CD8-positive, alpha-beta memory T cell (primary cell): ENCODE data around the gene CCL24. TPM values are rescaled to one million over a fixed set of nuclear protein-coding genes. Genes with fewer than 3 reads are reported as not detected.
"Not testable (repeated sequence)": the region's sequence is repeated elsewhere in the genome, so short reads cannot be mapped to it uniquely, and the experiment has no call there.

Source experiments
- CTCF ChIA-PET: fragments of 350-600 bp; sonication (Branson Sonifier 250); formaldehyde crosslinking; loops from one replicate; lab custom pipeline; 2021; ENCODE audit warnings: antibody characterized with exemption; lab: Charles Lee
- POLR2A ChIA-PET: fragments of 350-600 bp; sonication (Branson Sonifier 250); formaldehyde crosslinking; loops from one replicate; lab custom pipeline; 2021; ENCODE audit warnings: antibody characterized with exemption; lab: Charles Lee
- DNase-seq, 5 donors: peaks; one replicate each; pipeline versions ENCODE4 v3.0.0 to v3.0.0-alpha.2; 2020 to 2022; ENCODE audit warnings: mixed read lengths in 1 of 5
- H3K27ac ChIP-seq: one replicate; pipeline ENCODE4 v1.7.0; 2013; ENCODE audit warnings: low read depth, mild to moderate bottlenecking, low read length, moderate library complexity
- H3K27me3 ChIP-seq: 2 replicates; pipeline ENCODE4 v1.7.0; 2013; ENCODE audit warnings: low read length, mild to moderate bottlenecking; ENCODE audit not compliant: insufficient read depth, poor library complexity, severe bottlenecking
- H3K36me3 ChIP-seq: 2 replicates; pipeline ENCODE4 v1.7.0; 2013; ENCODE audit warnings: mild to moderate bottlenecking, low read length, moderate library complexity; ENCODE audit not compliant: insufficient read depth
- H3K4me1 ChIP-seq: 2 replicates; pipeline ENCODE4 v1.7.0; 2013; ENCODE audit warnings: mild to moderate bottlenecking, low read length, moderate library complexity; ENCODE audit not compliant: insufficient read depth
- H3K4me3 ChIP-seq: 2 replicates; pipeline ENCODE4 v1.7.0; 2013; ENCODE audit warnings: mild to moderate bottlenecking, low read length
- H3K9me3 ChIP-seq: 2 replicates; pipeline ENCODE4 v1.7.0; 2013; ENCODE audit warnings: mild to moderate bottlenecking, low read length
- H3K27ac Mint-ChIP-seq, 8 donors: one replicate each; pipeline ENCODE4 v1.8.0; 2020 to 2021; ENCODE audit warnings: mixed read lengths in 8 of 8, mild to moderate bottlenecking in 6 of 8, inconsistent platforms in 3 of 8, moderate library complexity in 3 of 8
- H3K27me3 Mint-ChIP-seq, 2 donors: one replicate each; pipeline ENCODE4 v1.8.0; 2020 to 2021; ENCODE audit warnings: mixed read lengths in 2 of 2, mild to moderate bottlenecking in 1 of 2, moderate library complexity in 1 of 2
- H3K36me3 Mint-ChIP-seq, 3 donors: one replicate each; pipeline ENCODE4 v1.8.0; 2020 to 2021; ENCODE audit warnings: mixed read lengths in 3 of 3, inconsistent platforms in 1 of 3, mild to moderate bottlenecking in 1 of 3
- H3K4me1 Mint-ChIP-seq, 3 donors: one replicate each; pipeline ENCODE4 v1.8.0; 2020 to 2021; ENCODE audit warnings: mixed read lengths in 3 of 3, inconsistent platforms in 1 of 3, mild to moderate bottlenecking in 1 of 3
- H3K4me3 Mint-ChIP-seq, 7 donors: one replicate each; pipeline ENCODE4 v1.8.0; 2020 to 2021; ENCODE audit warnings: mixed read lengths in 7 of 7, mild to moderate bottlenecking in 6 of 7, moderate library complexity in 4 of 7, inconsistent platforms in 2 of 7
- H3K9me3 Mint-ChIP-seq, 5 donors: one replicate each; pipeline ENCODE4 v1.8.0; 2020 to 2022; ENCODE audit warnings: mixed read lengths in 5 of 5, mild to moderate bottlenecking in 3 of 5, moderate library complexity in 2 of 5, inconsistent platforms in 1 of 5
- polyA plus RNA-seq: library from polyadenylated mRNA; unstranded; fragments of 300-500 nt; fragmentation: Illumina TruSeq; gene quantifications from one replicate; pipeline ENCODE4 v1.2.3, GENCODE V29; 2021
- total RNA-seq, 2 experiments: library from RNA; stranded (reverse); gene quantifications; one replicate each; pipeline ENCODE4 v1.2.3, GENCODE V29; 2021

Gene CCL24
- total and polyA plus RNA-seq, 3 experiments from 2014 or later, result not detected

DNA sequence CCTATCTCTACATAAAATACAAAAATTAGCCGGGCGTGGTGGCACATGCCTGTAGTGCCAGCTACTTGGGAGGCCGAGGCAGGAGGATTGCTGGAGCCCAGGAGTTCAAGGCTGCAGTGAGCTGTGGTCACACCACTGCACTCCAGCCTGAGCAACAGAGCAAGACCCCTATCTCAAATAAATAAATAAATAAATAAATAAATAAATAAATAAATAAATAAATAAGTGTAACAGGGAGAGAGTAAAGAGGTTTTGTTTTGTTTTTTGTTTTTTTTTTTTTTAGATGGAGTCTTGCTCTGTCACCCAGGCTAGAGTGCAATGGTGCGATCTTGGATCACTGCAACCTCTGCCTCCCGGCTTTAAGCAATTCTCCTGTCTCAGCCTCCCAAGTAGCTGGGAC, 21.0 kb downstream of the CCL24 start:
- H3K4me3 Mint-ChIP-seq, H3K27me3 ChIP-seq, H3K36me3 ChIP-seq, H3K4me1 Mint-ChIP-seq, H3K27ac Mint-ChIP-seq, H3K27ac ChIP-seq, CTCF ChIA-PET, H3K9me3 ChIP-seq, DNase-seq, H3K9me3 Mint-ChIP-seq, H3K4me3 ChIP-seq, H3K36me3 Mint-ChIP-seq, H3K4me1 ChIP-seq, POLR2A ChIA-PET: not testable (repeated sequence)
- peaks cover 10 to 12% of the 10 kb centered on the region in 2 donors for H3K27me3 Mint-ChIP-seq

DNA sequence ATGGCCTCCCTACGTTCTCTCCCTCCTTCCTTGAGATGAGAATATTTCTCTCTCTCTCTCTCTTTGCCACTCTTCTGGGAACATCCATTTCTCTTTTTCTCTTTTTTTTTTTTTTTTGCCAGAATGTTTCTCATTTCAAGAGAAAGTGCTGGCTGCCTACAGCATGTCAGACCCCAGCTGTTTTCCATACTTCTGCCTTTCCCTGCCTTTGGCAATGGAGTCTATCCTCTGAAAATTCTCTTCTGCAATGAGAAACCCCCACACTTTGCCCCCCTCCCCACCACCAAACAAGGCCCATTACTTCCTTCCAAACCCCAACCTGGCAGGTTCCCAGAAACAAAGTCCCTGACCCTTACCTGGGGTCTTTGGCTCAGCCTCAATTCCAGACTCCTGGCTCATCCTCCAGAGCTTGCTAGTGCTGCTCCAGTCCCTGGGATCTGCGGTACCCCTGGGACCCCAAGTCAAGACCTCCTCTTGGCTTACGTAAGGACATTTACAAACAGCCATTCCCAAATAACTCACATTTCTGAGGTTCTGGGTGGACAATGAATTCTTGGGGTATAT, 24.2 kb downstream of the CCL24 start:
- Histone ChIP-seq H3K9me3 (no peaks in the 10 kb centered on the region), H3K4me3 (no peak overlapping the region), H3K36me3 (no peaks in the 10 kb centered on the region), H3K27me3 (no peaks in the 10 kb centered on the region), H3K27ac (no peak overlapping the region), H3K4me1 (no peaks in the 10 kb centered on the region)
- no peak for DNase-seq
- H3K9me3 Mint-ChIP-seq, result no peaks in the 10 kb centered on the region
- no peak overlapping the region for H3K4me3 Mint-ChIP-seq
- ChIA-PET POLR2A (no interaction called here), CTCF (no interaction called here)
- peaks cover 4 to 6% of the 10 kb centered on the region in 2 donors for H3K27me3 Mint-ChIP-seq
- H3K27ac Mint-ChIP-seq, result no peak overlapping the region
- no peaks in the 10 kb centered on the region for H3K4me1 Mint-ChIP-seq
- H3K36me3 Mint-ChIP-seq, result no peaks in the 10 kb centered on the region

DNA sequence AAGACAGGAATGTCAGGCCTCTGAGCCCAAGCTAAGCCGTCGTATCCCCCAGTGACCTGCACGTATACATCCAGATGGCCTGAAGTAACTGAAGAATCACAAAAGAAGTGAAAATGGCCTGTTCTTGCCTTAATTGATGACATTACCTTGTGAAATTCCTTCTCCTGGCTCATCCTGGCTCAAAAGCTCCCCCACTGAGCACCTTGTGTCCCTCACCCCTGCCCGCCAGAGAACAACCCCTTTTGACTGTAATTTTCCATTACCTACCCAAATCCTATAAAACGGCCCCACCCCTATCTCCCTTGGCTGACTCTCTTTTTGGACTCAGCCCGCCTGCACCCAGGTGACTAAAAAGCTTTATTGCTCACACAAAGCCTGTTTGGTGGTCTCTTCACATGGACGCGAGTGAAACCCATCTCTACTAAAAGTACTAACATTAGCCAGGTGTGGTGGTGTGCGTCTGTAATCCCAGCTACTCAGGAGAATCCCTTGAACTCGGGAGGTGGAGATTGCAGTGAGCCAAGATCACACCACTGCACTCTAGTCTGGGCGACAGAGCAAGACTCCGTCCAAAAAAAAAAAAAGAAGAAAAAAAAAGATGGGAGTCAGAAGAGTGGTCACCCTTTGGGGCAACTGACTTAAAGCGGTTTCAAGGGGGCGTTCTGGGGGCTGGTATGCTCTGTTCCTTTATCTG, 25.3 kb downstream of the CCL24 start:
- H3K36me3 Mint-ChIP-seq, H3K27ac ChIP-seq, H3K4me1 Mint-ChIP-seq, H3K9me3 Mint-ChIP-seq, H3K4me3 ChIP-seq, H3K27ac Mint-ChIP-seq, CTCF ChIA-PET, H3K36me3 ChIP-seq, H3K27me3 ChIP-seq, H3K4me1 ChIP-seq, H3K27me3 Mint-ChIP-seq, H3K9me3 ChIP-seq, H3K4me3 Mint-ChIP-seq, DNase-seq: not testable (repeated sequence)
- POLR2A ChIA-PET, result interaction anchor here (0.6 kb wide), 1 partner anchor 23 kb away, joined by 4 read pairs; no protein-coding TSS in a partner anchor

GRCh38 chr7:75783058-75783457, 30.5 kb downstream of the CCL24 start:
- H3K36me3 ChIP-seq, H3K27ac Mint-ChIP-seq, H3K36me3 Mint-ChIP-seq, H3K4me1 ChIP-seq, H3K4me3 Mint-ChIP-seq, H3K27me3 ChIP-seq, H3K4me3 ChIP-seq, H3K9me3 Mint-ChIP-seq, H3K9me3 ChIP-seq, DNase-seq, CTCF ChIA-PET, POLR2A ChIA-PET, H3K27ac ChIP-seq, H3K4me1 Mint-ChIP-seq: not testable (repeated sequence)
- H3K27me3 Mint-ChIP-seq, result peaks cover 3 to 14% of the 10 kb centered on the region in 2 donors

- DNase-seq, H3K9me3 ChIP-seq, H3K27me3 ChIP-seq, H3K4me3 Mint-ChIP-seq, H3K36me3 ChIP-seq, H3K9me3 Mint-ChIP-seq, H3K36me3 Mint-ChIP-seq, CTCF ChIA-PET, H3K27ac ChIP-seq, H3K4me1 ChIP-seq, H3K4me3 ChIP-seq: not testable (repeated sequence)
- H3K27me3 Mint-ChIP-seq, result peaks cover 7 to 14% of the 10 kb centered on the region in 2 donors
- H3K27ac Mint-ChIP-seq, result peak overlapping the region in 1 of 8 donors; percentile 51
- POLR2A ChIA-PET, result interaction anchor here (0.7 kb wide), 1 partner anchor 130 kb away, joined by 4 read pairs; no protein-coding TSS in a partner anchor
- H3K4me1 Mint-ChIP-seq, result peaks cover 8 to 21% (median 18%) of the 10 kb centered on the region in 3 donors
Observed at GRCh38 chr7:75780647-75781273, 32.8 kb downstream of the CCL24 start.

DNA sequence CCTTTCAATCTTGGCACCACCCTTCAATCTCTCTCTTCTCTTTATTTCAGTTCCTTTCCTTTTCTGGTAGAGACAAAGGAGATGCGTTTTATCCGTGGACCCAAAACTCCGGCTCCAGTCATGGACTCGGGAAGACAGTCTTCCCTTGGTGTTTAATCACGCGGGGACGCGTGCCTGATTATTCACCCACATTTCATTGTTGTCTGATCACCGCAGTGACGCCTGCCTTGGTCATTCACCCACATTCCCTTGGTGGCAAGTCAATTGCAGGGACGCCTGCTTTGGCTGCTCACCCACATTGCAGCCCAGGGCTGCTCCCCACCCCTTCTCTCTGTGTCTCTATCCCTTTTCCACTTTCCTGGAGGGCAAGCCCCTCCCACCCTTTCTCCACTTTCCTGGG, 34.1 kb downstream of the CCL24 start:
- CTCF ChIA-PET, H3K36me3 ChIP-seq, POLR2A ChIA-PET, H3K9me3 Mint-ChIP-seq, H3K36me3 Mint-ChIP-seq, H3K9me3 ChIP-seq, H3K27me3 ChIP-seq, H3K4me3 ChIP-seq, DNase-seq, H3K4me3 Mint-ChIP-seq: not testable (repeated sequence)
- Histone ChIP-seq H3K4me1 (peaks cover 12% of the 10 kb centered on the region), H3K27ac (peak overlapping the region; percentile 35)
- Mint-ChIP-seq H3K27ac (peak overlapping the region in 2 of 8 donors; percentile 30 to 52), H3K27me3 (peaks cover 7 to 14% of the 10 kb centered on the region in 2 donors), H3K4me1 (peaks cover 12 to 23% (median 23%) of the 10 kb centered on the region in 3 donors)

GRCh38 chr7:75779035-75779434, 34.6 kb downstream of the CCL24 start:
- H3K9me3 Mint-ChIP-seq, DNase-seq, H3K9me3 ChIP-seq, H3K27me3 ChIP-seq, H3K36me3 Mint-ChIP-seq, H3K4me3 ChIP-seq, POLR2A ChIA-PET, CTCF ChIA-PET, H3K4me3 Mint-ChIP-seq, H3K27ac ChIP-seq, H3K36me3 ChIP-seq: not testable (repeated sequence)
- peaks cover 12% of the 10 kb centered on the region for H3K4me1 ChIP-seq
- H3K4me1 Mint-ChIP-seq, result peaks cover 12 to 23% (median 23%) of the 10 kb centered on the region in 3 donors
- peak overlapping the region in 2 of 8 donors; percentile 32 to 33 for H3K27ac Mint-ChIP-seq
- H3K27me3 Mint-ChIP-seq, result peaks cover 7 to 14% of the 10 kb centered on the region in 2 donors

- Histone ChIP-seq H3K4me1 (peaks cover 12% of the 10 kb centered on the region), H3K9me3 (no peaks in the 10 kb centered on the region), H3K36me3 (no peaks in the 10 kb centered on the region), H3K27ac (no peak overlapping the region), H3K4me3 (no peak overlapping the region), H3K27me3 (no peaks in the 10 kb centered on the region)
- peaks cover 4 to 7% of the 10 kb centered on the region in 2 donors for H3K27me3 Mint-ChIP-seq
- peak in 3 of 5 donors; percentile 2 to 73 (median 67) for DNase-seq
- peaks cover 0 to 5% (median 2%) of the 10 kb centered on the region in 5 donors for H3K9me3 Mint-ChIP-seq
- ChIA-PET POLR2A (no interaction called here), CTCF (no interaction called here)
- peak overlapping the region in 4 of 7 donors; percentile 1 to 52 (median 24) for H3K4me3 Mint-ChIP-seq
- peaks cover 12 to 23% (median 23%) of the 10 kb centered on the region in 3 donors for H3K4me1 Mint-ChIP-seq
- H3K36me3 Mint-ChIP-seq, result peaks cover 0 to 2% (median 0%) of the 10 kb centered on the region in 3 donors
- peak overlapping the region in 7 of 8 donors; percentile 56 to 90 (median 79) for H3K27ac Mint-ChIP-seq
Observed at GRCh38 chr7:75776295-75776971, 37.2 kb downstream of the CCL24 start.
